Small intestine (tissue), 7 donors: ENCODE results near the gene CRYGN. TPM values are rescaled to one million over a fixed set of nuclear protein-coding genes. Genes with fewer than 3 reads are reported as not detected.

Experiments used
- DNase-seq, 2 donors: peaks; one replicate each; pipeline versions ENCODE4 v3.0.0 to v3.0.0-alpha.2; 2013
- FAIRE-seq: peaks from 2 replicates; lab custom pipeline; 2012; peaks lifted over from hg19 to GRCh38; lab: Jason Lieb, UNC
- H3K27ac ChIP-seq, 3 donors: one replicate each; pipeline ENCODE4 v1.5.1; 2013; ENCODE audit warnings: low read length in 2 of 3, mild to moderate bottlenecking in 2 of 3, control low read depth in 1 of 3, inconsistent platforms in 1 of 3, low read depth in 1 of 3, moderate library complexity in 1 of 3
- H3K27me3 ChIP-seq, 3 donors: one replicate each; pipeline ENCODE4 v1.6.1; 2013; ENCODE audit warnings: low read length in 3 of 3, inconsistent platforms in 1 of 3; ENCODE audit not compliant: control insufficient read depth in 3 of 3, insufficient read depth in 3 of 3
- H3K36me3 ChIP-seq, 3 donors: one replicate each; pipeline ENCODE4 v1.6.1; 2013; ENCODE audit warnings: low read length in 3 of 3, inconsistent platforms in 1 of 3, low read depth in 1 of 3, mild to moderate bottlenecking in 1 of 3, moderate library complexity in 1 of 3; ENCODE audit not compliant: control insufficient read depth in 3 of 3, insufficient read depth in 2 of 3
- H3K4me1 ChIP-seq, 3 donors: one replicate each; pipeline ENCODE4 v1.6.1; 2013; ENCODE audit warnings: low read length in 2 of 3, inconsistent platforms in 1 of 3, low read depth in 1 of 3, mild to moderate bottlenecking in 1 of 3, moderate library complexity in 1 of 3; ENCODE audit not compliant: control insufficient read depth in 3 of 3, insufficient read depth in 2 of 3
- H3K4me3 ChIP-seq, 3 donors: one replicate each; pipeline ENCODE4 v1.5.1; 2013; ENCODE audit warnings: low read length in 3 of 3, control low read depth in 1 of 3, inconsistent platforms in 1 of 3, low read depth in 1 of 3, mild to moderate bottlenecking in 1 of 3, moderate library complexity in 1 of 3
- H3K9me3 ChIP-seq, 2 donors: one replicate each; pipeline ENCODE4 v1.6.1; 2013; ENCODE audit warnings: low read depth in 1 of 2, low read length in 1 of 2; ENCODE audit not compliant: control insufficient read depth in 2 of 2, insufficient read depth in 1 of 2
- WGBS, 3 donors: extraction: QIAGEN DNeasy Blood & Tissue Kit; methylation state at CpG; one replicate each; pipeline ENCODE4 v1.1.7; 2013; 5-methylcytosine and 5-hydroxymethylcytosine counted together
- polyA plus RNA-seq, 4 donors: library from polyadenylated mRNA; stranded (reverse) in 3 of 4; unstranded in 1 of 4; fragments of 200-250 nt in 3 of 4; fragments of 120-200 nt in 1 of 4; gene quantifications; one replicate each; pipeline versions ENCODE4 v1.2.1 to v1.2.3, GENCODE V29; 2013
- donor health status: healthy with polysubstance abuse.
- donor health status: control.
- donor health status: control.
- donor health status: Bipolar disorder and iron deficiency.
- donor health status: healthy.

The CRYGN gene
- polyA plus RNA-seq, 4 donors, result 0.06 to 0.07 TPM; not detected in 2

- H3K36me3 ChIP-seq, result peaks cover 4 to 30% (median 5%) of the 10 kb centered on the region in 3 donors
- peaks cover 0 to 32% (median 4%) of the 10 kb centered on the region in 3 donors for H3K27me3 ChIP-seq
- H3K27ac ChIP-seq, result no peak overlapping the region
- no peaks in the 10 kb centered on the region for H3K9me3 ChIP-seq
- no peak for DNase-seq
- H3K4me3 ChIP-seq, result peak overlapping the region in 1 of 3 donors; percentile 26
- 14 to 23% (median 21%) methylated on average over 33 to 37 of the region's 37 CpGs for WGBS, 3 donors
- peaks cover 0 to 8% (median 0%) of the 10 kb centered on the region in 3 donors for H3K4me1 ChIP-seq
- no peak for FAIRE-seq
Measured at GRCh38 chr7:151382079-151382885, 57.7 kb downstream of the CRYGN start.

- Histone ChIP-seq H3K4me1 (peaks cover 0 to 8% (median 0%) of the 10 kb centered on the region in 3 donors), H3K9me3 (no peaks in the 10 kb centered on the region), H3K36me3 (peaks cover 8 to 36% (median 8%) of the 10 kb centered on the region in 3 donors), H3K27me3 (peaks cover 0 to 32% (median 4%) of the 10 kb centered on the region in 3 donors), H3K4me3 (peak overlapping the region in 1 of 3 donors; percentile 26), H3K27ac (no peak overlapping the region)
- DNase-seq (peak in 1 of 2 donors; percentile 40), FAIRE-seq (no peak)
- 3 to 7% (median 3%) methylated on average over 63 to 83 of the region's 83 CpGs for WGBS, 3 donors
Measured at GRCh38 chr7:151381348-151382078, 58.4 kb downstream of the CRYGN start.

DNA sequence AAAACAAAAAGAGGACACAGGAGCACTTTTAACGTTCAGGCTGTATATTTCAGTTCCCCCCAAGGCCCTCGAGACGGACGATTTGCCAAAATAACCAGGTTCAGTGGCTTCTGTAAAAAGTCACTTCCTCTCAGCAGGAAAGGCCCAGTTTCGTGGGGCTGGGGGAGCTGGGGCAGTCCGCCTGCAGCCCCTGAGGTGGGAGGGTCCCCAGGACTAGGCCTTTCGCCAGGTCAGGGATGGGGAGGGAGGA, 58.9 kb downstream of the CRYGN start:
- no peak overlapping the region for H3K27ac ChIP-seq
- WGBS, 3 donors, result 31 to 40% (median 32%) methylated on average over 6 to 7 of the region's 7 CpGs
- DNase-seq (no peak), FAIRE-seq (no peak)
- no peaks in the 10 kb centered on the region for H3K9me3 ChIP-seq
- H3K27me3 ChIP-seq, result peaks cover 0 to 32% (median 4%) of the 10 kb centered on the region in 3 donors
- no peak overlapping the region for H3K4me3 ChIP-seq
- H3K4me1 ChIP-seq, result peaks cover 0 to 8% (median 0%) of the 10 kb centered on the region in 3 donors
- H3K36me3 ChIP-seq, result peaks cover 9 to 41% (median 11%) of the 10 kb centered on the region in 3 donors

GRCh38 chr7:151380199-151381097, 59.5 kb downstream of the CRYGN start:
- no peaks in the 10 kb centered on the region for H3K9me3 ChIP-seq
- peaks cover 0 to 8% (median 0%) of the 10 kb centered on the region in 3 donors for H3K4me1 ChIP-seq
- DNase-seq (no peak), FAIRE-seq (no peak)
- peaks cover 9 to 45% (median 17%) of the 10 kb centered on the region in 3 donors for H3K36me3 ChIP-seq
- WGBS, 3 donors, result 80 to 85% (median 80%) methylated on average over 27 to 32 of the region's 32 CpGs
- H3K27me3 ChIP-seq, result peaks cover 0 to 29% (median 4%) of the 10 kb centered on the region in 3 donors
- H3K27ac ChIP-seq, result no peak overlapping the region
- H3K4me3 ChIP-seq, result no peak overlapping the region

GRCh38 chr7:151379534-151380198, 60.3 kb downstream of the CRYGN start:
- Histone ChIP-seq H3K27me3 (peaks cover 0 to 27% (median 4%) of the 10 kb centered on the region in 3 donors), H3K4me3 (no peak overlapping the region), H3K36me3 (peaks cover 9 to 46% (median 19%) of the 10 kb centered on the region in 3 donors), H3K9me3 (no peaks in the 10 kb centered on the region), H3K4me1 (peaks cover 0 to 8% (median 0%) of the 10 kb centered on the region in 3 donors), H3K27ac (no peak overlapping the region)
- FAIRE-seq, result no peak
- WGBS, 3 donors, result 86 to 92% (median 90%) methylated on average over 25 of the region's 25 CpGs
- DNase-seq, result no peak

- no peak for FAIRE-seq
- no peaks in the 10 kb centered on the region for H3K9me3 ChIP-seq
- WGBS, 3 donors, result 80 to 89% (median 82%) methylated on average over 6 of the region's 6 CpGs
Measured at GRCh38 chr7:151379193-151379520, 60.8 kb downstream of the CRYGN start.

More at GRCh38 chr7:151379193-151379520, 60.8 kb downstream of the CRYGN start:
- Histone ChIP-seq H3K27ac (no peak overlapping the region), H3K4me3 (no peak overlapping the region), H3K4me1 (peaks cover 0 to 8% (median 0%) of the 10 kb centered on the region in 3 donors), H3K27me3 (peaks cover 0 to 27% (median 4%) of the 10 kb centered on the region in 3 donors), H3K36me3 (peaks cover 9 to 52% (median 19%) of the 10 kb centered on the region in 3 donors)
- no peak for DNase-seq
